GM08714 (cell line): ENCODE data around the gene ZNF212.

Experiments
- H3K4me3 ChIP-seq: fragments of 200-500 bp; sonication (Bioruptor generic); 2 replicates; pipeline ENCODE4 v1.5.1; 2014; ENCODE audit warnings: mild to moderate bottlenecking, low read length, inconsistent platforms
- ZNF274 ChIP-seq: IDR thresholded peaks from 2 replicates; pipeline ENCODE4 v1.6.1; 2012; ENCODE audit warnings: mild to moderate bottlenecking, low read depth, low read length

ZNF212 gene

DNA sequence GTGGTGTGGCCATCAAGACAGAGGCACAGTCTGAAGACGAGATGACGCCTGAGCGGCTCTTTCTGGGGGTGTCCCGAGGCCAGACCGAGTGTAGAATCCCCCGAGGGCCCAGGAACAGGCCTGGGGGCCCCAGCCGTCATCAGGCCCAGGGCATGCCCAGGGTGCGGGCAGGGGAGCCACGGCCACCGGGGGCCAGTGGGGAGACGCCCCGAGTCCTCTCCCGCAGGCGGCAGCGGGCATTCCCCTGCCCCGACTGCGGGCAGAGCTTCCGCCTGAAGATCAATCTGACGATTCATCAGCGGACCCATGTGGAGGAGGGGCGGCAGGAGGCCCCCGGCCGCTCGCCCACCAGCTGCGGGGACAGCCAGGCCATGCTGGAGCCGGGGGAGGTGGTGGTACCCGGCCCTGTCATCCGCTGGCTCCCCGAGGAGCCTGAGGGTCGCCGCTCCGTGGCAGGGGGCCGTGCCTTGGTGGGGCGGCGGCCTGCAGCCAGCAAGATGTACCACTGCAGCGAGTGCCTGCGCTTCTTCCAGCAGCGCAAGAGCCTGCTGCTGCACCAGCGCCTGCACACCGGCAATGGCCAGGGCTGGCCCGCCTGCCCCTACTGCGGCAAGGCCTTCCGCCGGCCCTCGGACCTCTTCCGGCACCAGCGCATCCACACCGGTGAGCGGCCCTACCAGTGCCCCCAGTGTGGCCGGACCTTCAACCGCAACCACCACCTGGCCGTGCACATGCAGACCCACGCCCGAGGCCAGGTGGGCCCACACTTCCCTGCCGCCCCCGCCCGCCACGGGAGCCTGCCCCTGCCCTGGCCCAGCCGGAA is 42.3 kb downstream of the ZNF212 start:
- TF ChIP-seq ZNF274: no peak
- H3K4me3 ChIP-seq: no peak overlapping the region

DNA sequence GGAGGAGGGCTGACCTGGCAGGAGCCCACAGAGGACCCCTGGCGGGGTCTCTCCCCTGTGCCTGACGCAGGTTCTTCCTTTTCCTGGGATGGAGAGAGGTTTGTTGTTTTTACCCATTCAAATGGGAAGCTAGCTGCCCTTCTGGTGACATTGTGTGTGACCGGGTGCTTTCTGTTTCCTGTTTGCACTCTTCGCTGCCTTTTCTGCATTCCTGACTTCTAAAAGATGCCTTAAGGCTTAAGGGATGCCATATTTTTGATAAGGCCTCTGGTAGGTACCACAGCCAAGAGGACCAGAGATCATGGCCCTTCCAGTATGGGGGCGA is 42.8 kb downstream of the ZNF212 start:
- H3K4me3 ChIP-seq: no peak overlapping the region
- no peak for TF ChIP-seq ZNF274

GRCh38 chr7:149283321-149283720 is 43.9 kb downstream of the ZNF212 start:
- TF ChIP-seq ZNF274: no peak
- H3K4me3 ChIP-seq: no peak overlapping the region

DNA sequence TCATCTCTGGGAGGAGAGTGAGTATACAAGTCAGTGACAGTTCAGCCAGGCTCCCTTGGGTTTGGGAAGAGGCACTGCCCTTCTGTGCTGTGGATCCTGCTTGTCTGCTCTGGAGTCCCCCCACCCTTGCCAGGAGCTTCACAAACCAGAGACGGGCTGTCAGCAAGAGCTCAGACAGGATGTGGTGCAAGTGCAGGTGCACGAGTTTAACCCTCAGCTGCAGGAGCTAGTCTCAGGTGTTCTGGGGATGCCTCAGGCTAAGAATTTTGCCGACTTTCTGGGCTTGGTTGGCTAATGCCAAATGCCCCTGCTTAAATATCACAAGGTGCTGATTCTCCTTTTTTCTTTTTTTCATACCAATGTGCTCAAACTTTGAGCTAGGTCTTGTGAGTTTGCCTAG is 44.9 kb downstream of the ZNF212 start:
- H3K4me3 ChIP-seq: peak overlapping the region; percentile 5; the same call in 1 of the 2 replicates

DNA sequence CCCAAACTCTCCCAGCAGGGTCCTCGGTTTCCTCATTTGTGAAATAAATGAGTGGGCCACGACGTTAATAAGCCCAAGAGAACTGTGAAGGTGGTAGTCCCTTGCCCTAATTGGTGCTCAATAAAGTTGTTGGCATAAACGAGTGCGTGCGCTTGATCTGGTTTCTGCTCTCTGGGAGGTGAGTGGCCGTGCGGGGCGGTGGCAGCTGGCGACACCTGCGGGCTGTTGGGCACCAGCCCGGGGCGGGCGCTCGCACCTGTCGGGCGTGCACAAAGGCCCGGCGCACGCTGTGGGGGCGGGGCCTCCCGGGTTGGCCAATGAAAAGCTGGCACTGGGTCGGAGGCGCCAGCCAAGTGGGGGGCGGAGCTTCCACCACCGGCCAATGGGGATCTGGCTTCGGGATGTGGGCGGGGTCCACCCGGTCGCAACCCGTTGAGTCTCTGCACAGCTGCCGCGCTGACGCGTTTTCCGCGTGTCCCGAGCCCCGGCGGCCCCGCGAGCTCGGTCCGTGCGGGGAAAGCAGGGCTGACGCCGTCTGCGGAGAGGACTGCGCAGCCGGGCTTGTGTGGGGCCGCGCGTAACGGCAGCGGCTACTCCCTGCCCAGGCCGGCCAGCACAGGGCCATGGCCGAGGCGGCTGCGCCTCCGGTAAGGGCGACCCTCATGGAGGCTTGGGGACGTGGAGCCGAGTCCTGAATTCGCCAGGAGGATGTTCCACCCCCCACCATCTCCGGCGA is 45.6 kb downstream of the ZNF212 start:
- H3K4me3 ChIP-seq: peak overlapping the region; percentile 52; the same call in 1 of the 2 replicates
- no peak for TF ChIP-seq ZNF274

More for the DNA sequence above, 44.9 kb downstream of the ZNF212 start:
- no peak for TF ChIP-seq ZNF274

DNA sequence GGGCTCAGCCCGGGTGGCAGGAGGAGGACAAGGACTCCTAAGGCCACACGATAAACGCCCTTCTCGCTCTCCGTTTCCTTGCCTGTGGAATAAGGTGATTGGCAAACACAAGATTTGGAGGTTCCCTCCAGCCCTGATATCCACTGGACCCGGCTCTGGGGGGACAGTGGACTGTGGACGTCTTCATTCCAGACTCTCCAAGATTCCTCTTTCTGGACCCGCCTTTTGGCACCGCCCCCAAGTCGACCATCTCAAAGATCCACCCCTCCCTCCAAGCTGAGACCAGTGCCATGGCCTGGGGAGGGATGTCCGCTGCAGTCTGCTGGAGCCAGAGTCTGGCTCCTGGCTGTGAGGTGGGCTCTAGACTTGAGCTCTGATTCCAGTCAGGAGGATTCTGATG is 46.2 kb downstream of the ZNF212 start:
- no peak for TF ChIP-seq ZNF274
- peak overlapping the region; percentile 52; the same call in 1 of the 2 replicates for H3K4me3 ChIP-seq

DNA sequence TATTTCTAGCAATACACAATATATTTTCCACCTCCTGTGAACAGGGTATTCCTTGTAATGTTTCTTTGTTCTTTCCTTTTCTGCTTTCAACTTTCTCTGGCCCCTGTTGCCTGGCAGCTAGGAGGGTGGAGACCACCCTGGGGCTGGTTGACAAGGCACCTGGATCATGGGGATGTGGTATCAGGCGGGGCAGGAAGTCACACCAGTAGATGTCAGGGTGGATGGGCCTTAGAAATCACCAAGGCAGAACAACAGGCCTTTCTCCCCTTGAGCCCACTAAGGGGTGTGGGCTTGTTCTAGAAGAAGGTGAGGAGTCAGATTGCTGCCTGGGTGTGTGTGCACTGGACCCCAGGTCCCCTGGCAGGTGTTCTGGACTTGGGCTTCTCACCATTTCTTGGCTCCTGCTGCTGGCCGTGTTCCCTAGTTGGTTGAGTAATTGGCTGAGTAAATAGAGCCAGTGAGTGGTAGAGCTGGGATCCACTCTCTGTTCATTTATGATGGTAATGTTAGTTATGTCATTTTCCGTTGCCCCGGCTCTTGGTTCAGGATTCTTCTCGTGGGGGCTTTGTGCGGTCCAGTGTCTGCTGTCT is 47.5 kb downstream of the ZNF212 start:
- TF ChIP-seq ZNF274: no peak
- no peak overlapping the region for H3K4me3 ChIP-seq

DNA sequence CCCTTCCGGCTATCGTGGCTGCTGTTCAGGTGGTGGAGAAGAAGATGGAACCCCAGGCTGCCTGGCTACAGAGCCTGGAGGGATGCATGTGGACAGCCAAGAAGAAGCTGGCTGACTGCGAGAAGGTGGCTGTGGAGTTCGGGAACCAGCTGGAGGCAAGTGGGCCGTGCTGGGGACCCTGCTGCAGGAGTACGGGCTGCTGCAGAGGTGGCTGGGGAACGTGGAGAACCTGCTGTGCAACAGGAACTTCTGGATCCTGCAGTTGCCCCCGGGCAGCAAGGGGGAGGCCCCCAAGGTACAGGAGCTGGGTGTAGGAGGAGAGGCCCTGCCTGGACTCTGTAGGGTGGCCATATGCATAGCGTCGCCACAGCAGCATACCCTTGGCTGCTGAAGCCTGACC is 48.2 kb downstream of the ZNF212 start:
- no peak overlapping the region for H3K4me3 ChIP-seq
- no peak for TF ChIP-seq ZNF274

GRCh38 chr7:149289262-149289661 is 49.8 kb downstream of the ZNF212 start:
- no peak for TF ChIP-seq ZNF274
- no peak overlapping the region for H3K4me3 ChIP-seq

DNA sequence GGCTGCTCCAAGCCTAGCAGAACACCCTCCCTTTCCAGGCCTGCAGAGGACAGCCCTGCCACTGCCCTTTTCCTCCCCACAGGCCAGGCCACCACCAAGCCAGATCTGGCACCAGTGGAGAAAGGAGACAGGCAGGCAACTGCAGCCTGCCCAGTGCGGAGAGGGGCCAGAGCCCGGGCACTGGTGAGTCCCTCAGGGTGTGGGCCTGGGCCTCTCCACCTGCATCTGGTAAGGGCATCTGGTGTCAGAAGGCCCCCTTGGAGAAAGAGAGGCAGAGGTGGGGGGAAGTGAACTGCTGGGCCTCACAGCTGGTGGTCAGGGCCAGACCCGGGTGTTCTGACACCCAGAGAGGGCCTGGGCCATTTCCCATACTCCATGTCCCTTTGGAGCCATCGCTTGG is 50.4 kb downstream of the ZNF212 start:
- H3K4me3 ChIP-seq: no peak overlapping the region
- no peak for TF ChIP-seq ZNF274

DNA sequence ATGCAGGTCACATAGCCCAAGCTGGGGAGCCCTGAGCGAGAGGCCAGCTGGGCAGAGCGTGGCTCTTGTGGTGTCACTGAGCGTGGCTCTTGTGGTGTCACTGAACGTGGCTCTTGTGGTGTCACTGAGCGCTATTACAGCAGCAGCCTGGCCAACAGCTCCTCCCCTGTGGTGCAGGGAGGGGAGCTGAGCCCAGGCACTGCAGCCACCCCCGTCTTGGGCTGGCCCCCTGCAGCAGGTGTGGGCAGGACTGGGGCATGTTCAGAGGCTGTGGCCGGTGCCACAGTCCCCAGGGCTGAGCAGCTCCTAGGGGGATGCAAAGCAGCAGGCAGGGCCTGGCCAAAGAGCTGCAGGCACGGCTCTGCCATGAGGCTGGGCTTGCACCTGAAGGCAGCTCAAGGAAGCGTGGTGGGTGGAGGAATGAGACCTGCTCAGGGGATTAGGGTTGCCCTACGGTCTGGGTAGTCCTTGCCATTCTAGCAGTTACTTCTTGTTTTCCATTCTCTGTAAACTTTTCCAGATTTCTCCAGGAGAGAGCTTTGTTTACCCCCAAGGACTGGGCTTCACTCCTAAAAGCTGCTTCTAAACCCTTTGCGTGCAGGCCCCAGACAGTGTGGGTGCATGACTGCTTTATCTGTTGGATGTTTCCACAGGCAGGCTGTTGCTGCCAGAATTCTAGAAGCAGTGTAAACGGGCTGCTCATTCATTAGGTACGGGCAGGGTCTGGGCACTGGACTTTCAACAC is 51.8 kb downstream of the ZNF212 start:
- no peak for TF ChIP-seq ZNF274
- H3K4me3 ChIP-seq: no peak overlapping the region

DNA sequence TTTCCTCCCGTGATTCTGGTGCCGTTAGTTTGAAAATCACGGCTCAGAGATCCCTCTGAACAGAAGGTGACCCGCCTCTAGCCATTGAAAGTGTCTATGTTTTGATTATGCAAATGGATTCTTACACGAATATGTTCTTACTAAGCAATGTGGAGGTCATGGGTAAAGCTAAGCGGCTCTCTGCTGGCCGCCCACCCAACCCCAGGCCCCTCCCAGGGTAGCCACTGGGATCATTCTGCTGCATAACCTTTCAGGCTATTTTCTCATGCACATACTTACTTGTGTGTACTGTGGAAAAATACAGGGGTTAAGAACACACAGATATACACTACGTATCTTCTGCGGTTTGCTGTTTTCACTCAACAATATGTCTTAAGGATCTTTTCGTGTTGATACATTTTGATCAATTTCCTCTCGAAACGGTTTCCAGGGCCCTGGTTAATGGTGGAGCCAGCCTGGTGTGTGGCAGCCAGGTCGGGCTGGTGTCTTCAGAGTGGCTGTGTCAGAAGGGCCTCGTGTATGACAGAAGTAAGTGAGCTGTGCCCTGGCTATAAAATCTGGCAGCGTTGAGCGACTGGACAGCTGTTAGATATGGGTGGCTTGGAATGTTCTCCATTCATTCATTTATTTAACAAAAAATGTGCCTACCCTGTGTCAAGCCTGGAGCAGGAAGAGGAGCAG is 52.5 kb downstream of the ZNF212 start:
- H3K4me3 ChIP-seq: no peak overlapping the region
- no peak for TF ChIP-seq ZNF274

DNA sequence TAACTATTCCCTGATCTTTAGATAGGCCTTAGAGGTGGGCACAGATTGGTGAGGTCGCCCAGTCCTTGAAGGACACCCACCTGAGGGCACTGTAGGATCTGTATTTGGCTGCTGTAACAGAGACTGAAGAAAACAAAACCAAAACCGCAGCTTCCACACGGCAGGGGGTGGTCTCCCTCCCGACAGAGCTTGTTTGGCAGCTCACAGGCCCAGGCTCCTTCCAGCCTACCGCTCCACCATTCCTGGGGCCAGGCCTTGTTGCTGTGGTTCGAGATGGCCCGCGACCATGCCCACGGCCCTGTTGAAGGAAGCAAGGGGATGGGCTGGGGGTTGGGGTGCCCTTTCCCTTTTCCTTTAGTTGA is 53.0 kb downstream of the ZNF212 start:
- H3K4me3 ChIP-seq: no peak overlapping the region
- TF ChIP-seq ZNF274: no peak

GRCh38 chr7:149293338-149293737 is 53.9 kb downstream of the ZNF212 start:
- no peak for TF ChIP-seq ZNF274
- H3K4me3 ChIP-seq: no peak overlapping the region
